Upper lobe of left lung (tissue), 6 donors: Measurements from ENCODE around the gene TAF4. TPM values are rescaled to one million over a fixed set of nuclear protein-coding genes. Genes with fewer than 3 reads are reported as not detected.

ENCODE experiments used
- ATAC-seq, 2 donors: fragments of 200-7000 bp; cut with Tn5 transposase; one replicate each; pipeline ENCODE4 v1.9.1; 2022; ENCODE audit warnings: mild to moderate bottlenecking in 2 of 2, moderate library complexity in 2 of 2; ENCODE audit not compliant: low FRiP score in 2 of 2
- DNase-seq, 2 donors: peaks; one replicate each; pipeline ENCODE4 v3.0.0-alpha.2; 2019 to 2020
- H3K27ac ChIP-seq, 4 donors: fragments of 200-600 bp; sonication (generic); one replicate each; pipeline ENCODE4 v1.5.1; 2016 to 2019
- H3K27me3 ChIP-seq, 4 donors: fragments of 200-600 bp; sonication (generic); one replicate each; pipeline ENCODE4 v1.5.1; 2017 to 2019
- H3K36me3 ChIP-seq, 4 donors: fragments of 200-600 bp; sonication (generic); one replicate each; pipeline ENCODE4 v1.5.1; 2016 to 2019
- H3K4me1 ChIP-seq, 4 donors: fragments of 200-600 bp; sonication (generic); one replicate each; pipeline ENCODE4 v1.5.1; 2018 to 2019
- H3K4me3 ChIP-seq, 4 donors: fragments of 200-600 bp; sonication (generic); one replicate each; pipeline ENCODE4 v1.5.1; 2017 to 2019; ENCODE audit warnings: mild to moderate bottlenecking in 2 of 4, moderate library complexity in 1 of 4
- H3K9me3 ChIP-seq, 4 donors: fragments of 200-600 bp; sonication (generic); one replicate each; pipeline ENCODE4 v1.5.1; 2018 to 2019
- CTCF ChIP-seq, 6 experiments: fragments of 450-650 bp in 4 of 6; fragments of 200-600 bp in 2 of 6; sonication (generic) in 2 of 6; IDR thresholded peaks; one replicate each; pipeline ENCODE4 v1.5.1; 2016 to 2019; ENCODE audit warnings: antibody characterized with exemption in 6 of 6
- EP300 ChIP-seq, 4 donors: sonication (generic); formaldehyde crosslinking; IDR thresholded peaks; one replicate each; pipeline ENCODE4 v1.5.1; 2017; ENCODE audit warnings: antibody characterized with exemption in 4 of 4, control low read depth in 2 of 4
- POLR2A ChIP-seq, 4 donors: fragments of 450-650 bp; IDR thresholded peaks; one replicate each; pipeline ENCODE4 v1.5.1; 2016 to 2017; ENCODE audit warnings: antibody characterized with exemption in 4 of 4, mild to moderate bottlenecking in 2 of 4
- POLR2AphosphoS5 ChIP-seq, 2 donors: sonication (generic); formaldehyde crosslinking; IDR thresholded peaks; one replicate each; pipeline ENCODE4 v1.5.1; 2017; ENCODE audit warnings: antibody characterized with exemption in 2 of 2
- WGBS, 2 donors: methylation state at CpG; one replicate each; pipeline ENCODE4 v1.1.5; 2017 to 2018; 5-methylcytosine and 5-hydroxymethylcytosine counted together
- total RNA-seq, 6 donors: library from RNA; depleted of rRNA in 4 of 6; stranded (reverse); fragments of >200 nt in 4 of 6; gene quantifications; one replicate each; pipeline versions ENCODE4 v1.1.0 to v1.2.1, GENCODE V29; 2016 to 2021
- donor health status: DM: no; HTN: no; CAD: no; lungs with moderate emphysema.
- donor health status: DM: no; HTN: yes; CAD: no; lungs with severe emphysema.

The TAF4 gene
- total RNA-seq, 6 donors from 2014 or later, result 13.0 to 44.0 (median 20.7) TPM

- Histone ChIP-seq H3K27ac (no peak overlapping the region), H3K36me3 (no peaks in the 10 kb centered on the region), H3K4me3 (no peak overlapping the region), H3K4me1 (no peaks in the 10 kb centered on the region), H3K27me3 (no peaks in the 10 kb centered on the region), H3K9me3 (no peaks in the 10 kb centered on the region)
- no peak for ATAC-seq
- peak in 1 of 2 donors; percentile 69 for DNase-seq
- WGBS, 2 donors, result 86 to 91% methylated on average over 24 to 35 of the region's 38 CpGs
- TF ChIP-seq POLR2A (IDR thresholded peaks at IDR 0.05) (no peak), EP300 (IDR thresholded peaks at IDR 0.05) (no peak), CTCF (IDR thresholded peaks at IDR 0.05) (no peak), POLR2AphosphoS5 (IDR thresholded peaks at IDR 0.05) (no peak)
These were observed 132.8 kb downstream of the TAF4 start for GRCh38 chr20:61932711-61933480.

GRCh38 chr20:61932199-61932592 lies 133.5 kb downstream of the TAF4 start:
- Histone ChIP-seq H3K27me3 (no peaks in the 10 kb centered on the region), H3K9me3 (no peaks in the 10 kb centered on the region), H3K36me3 (no peaks in the 10 kb centered on the region), H3K27ac (no peak overlapping the region), H3K4me3 (no peak overlapping the region), H3K4me1 (no peaks in the 10 kb centered on the region)
- 79 to 83% methylated on average over 9 of the region's 9 CpGs for whole genome bisulfite sequencing, 2 donors
- TF ChIP-seq CTCF (IDR thresholded peaks at IDR 0.05) (no peak), EP300 (IDR thresholded peaks at IDR 0.05) (no peak)
- no peak for ATAC-seq
- peak in 1 of 2 donors; percentile 25 for DNase-seq

GRCh38 chr20:61931476-61932198 lies 134.0 kb downstream of the TAF4 start:
- H3K27me3 ChIP-seq, result no peaks in the 10 kb centered on the region
- H3K4me1 ChIP-seq, result no peaks in the 10 kb centered on the region
- H3K27ac ChIP-seq, result no peak overlapping the region
- WGBS, 2 donors, result 84 to 89% methylated on average over 8 to 13 of the region's 14 CpGs
- H3K4me3 ChIP-seq, result no peak overlapping the region
- ATAC-seq (no peak), DNase-seq (peak in 1 of 2 donors; percentile 31)
- no peaks in the 10 kb centered on the region for H3K36me3 ChIP-seq
- H3K9me3 ChIP-seq, result no peaks in the 10 kb centered on the region
- TF ChIP-seq POLR2A (IDR thresholded peaks at IDR 0.05), result no peak
- no peak for TF ChIP-seq CTCF (IDR thresholded peaks at IDR 0.05)
- no peak for TF ChIP-seq POLR2AphosphoS5 (IDR thresholded peaks at IDR 0.05)
- TF ChIP-seq EP300 (IDR thresholded peaks at IDR 0.05), result no peak

GRCh38 chr20:61930776-61931475 lies 134.8 kb downstream of the TAF4 start:
- H3K4me1 ChIP-seq, result no peaks in the 10 kb centered on the region
- H3K27ac ChIP-seq, result no peak overlapping the region
- H3K36me3 ChIP-seq, result no peaks in the 10 kb centered on the region
- H3K9me3 ChIP-seq, result no peaks in the 10 kb centered on the region
- DNase-seq (peak in 1 of 2 donors; percentile 73), ATAC-seq (no peak)
- no peaks in the 10 kb centered on the region for H3K27me3 ChIP-seq
- TF ChIP-seq CTCF (IDR thresholded peaks at IDR 0.05) (no peak), POLR2A (IDR thresholded peaks at IDR 0.05) (no peak), POLR2AphosphoS5 (IDR thresholded peaks at IDR 0.05) (no peak), EP300 (IDR thresholded peaks at IDR 0.05) (no peak)
- H3K4me3 ChIP-seq, result no peak overlapping the region
- 78 to 89% methylated on average over 15 to 28 of the region's 28 CpGs for WGBS, 2 donors
